GM18519 (cell line): ENCODE results near the gene PPP5C.
"Not testable (repeated sequence)": the region's sequence is repeated elsewhere in the genome, so short reads cannot be mapped to it uniquely, and the experiment has no call there.

Source experiments
- ATAC-seq: cut with Tn5 transposase; IDR thresholded peaks from one replicate; pipeline ENCODE4 v1.9.1; 2021; ENCODE audit warnings: mild to moderate bottlenecking, moderate library complexity; ENCODE audit not compliant: unreplicated experiment, low FRiP score

Gene PPP5C, protein sequence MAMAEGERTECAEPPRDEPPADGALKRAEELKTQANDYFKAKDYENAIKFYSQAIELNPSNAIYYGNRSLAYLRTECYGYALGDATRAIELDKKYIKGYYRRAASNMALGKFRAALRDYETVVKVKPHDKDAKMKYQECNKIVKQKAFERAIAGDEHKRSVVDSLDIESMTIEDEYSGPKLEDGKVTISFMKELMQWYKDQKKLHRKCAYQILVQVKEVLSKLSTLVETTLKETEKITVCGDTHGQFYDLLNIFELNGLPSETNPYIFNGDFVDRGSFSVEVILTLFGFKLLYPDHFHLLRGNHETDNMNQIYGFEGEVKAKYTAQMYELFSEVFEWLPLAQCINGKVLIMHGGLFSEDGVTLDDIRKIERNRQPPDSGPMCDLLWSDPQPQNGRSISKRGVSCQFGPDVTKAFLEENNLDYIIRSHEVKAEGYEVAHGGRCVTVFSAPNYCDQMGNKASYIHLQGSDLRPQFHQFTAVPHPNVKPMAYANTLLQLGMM

DNA sequence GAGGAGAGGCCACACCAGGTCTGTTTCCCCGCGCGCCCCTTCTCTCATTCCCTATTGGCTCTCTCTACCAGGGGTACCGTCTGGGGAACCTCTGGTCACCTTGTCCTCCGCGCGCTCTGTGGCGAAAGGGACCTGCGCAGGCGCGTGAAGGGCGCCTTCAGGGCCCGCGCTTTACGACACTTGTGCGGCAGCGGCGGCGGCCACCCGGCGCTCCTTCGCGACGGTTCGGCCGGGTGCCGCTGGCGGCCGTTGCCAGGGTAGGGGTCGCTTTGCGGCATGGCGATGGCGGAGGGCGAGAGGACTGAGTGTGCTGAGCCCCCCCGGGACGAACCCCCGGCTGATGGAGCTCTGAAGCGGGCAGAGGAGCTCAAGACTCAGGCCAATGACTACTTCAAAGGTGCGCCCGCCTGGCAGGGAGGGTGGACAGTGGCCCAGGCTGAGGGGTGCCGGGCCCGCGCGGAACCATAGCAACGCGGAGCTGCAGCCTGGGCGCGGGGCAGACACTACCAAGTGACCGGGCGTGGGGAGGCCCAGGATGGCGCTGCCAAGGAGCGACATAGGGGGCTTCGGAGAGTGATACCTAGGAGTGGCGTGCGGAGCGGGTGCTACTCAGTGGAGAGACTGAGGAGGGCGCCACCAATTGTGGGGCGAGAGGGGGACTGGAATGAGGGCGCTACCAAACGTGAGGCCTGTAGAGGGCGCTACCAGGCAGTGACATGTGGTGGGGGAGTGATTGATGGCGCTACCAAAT lies at the start of gene PPP5C:
TSS of gene PPP5C (plus strand) at position 267 of the 751 bp plus-strand sequence. CDS start at position 277, 10 bp downstream.
- ATAC-seq, result peak; percentile 38

DNA sequence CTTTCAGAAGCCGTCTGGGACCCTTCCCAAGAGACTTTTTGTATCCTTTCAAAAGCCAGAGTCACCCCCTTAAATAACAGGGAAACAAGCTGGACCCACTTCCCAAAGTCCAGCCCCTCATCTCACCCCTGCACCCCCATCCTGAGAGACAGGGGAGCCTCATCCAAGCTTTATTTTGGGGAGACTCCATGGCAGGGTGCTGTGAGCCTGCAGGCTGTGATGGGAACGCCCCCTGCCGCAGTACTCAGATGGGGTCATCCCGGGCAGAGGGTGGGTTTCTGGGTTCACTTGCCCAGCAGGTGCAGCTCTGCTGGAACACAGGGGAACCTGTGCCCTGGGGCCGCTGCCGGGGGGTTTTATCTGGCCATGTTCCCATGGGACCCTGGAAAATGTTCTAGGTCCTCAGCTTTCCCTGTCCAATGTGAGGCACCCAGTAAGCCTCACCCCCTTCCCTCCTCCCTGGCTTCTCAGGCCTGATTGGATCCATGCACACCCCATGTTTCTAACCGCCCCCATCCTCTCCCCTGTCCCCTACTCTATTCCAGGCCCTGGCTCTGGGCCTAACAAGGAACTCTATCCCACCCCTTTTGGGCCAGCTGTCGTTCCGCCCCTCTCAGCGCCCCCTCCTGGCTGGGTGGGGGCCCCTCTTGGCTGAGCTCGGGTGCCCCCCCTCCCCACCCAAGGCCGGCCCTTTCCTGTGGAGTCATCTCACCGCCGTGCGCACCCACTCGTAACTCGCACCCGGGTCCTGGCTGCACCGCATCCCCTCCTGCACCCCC lies 49.0 kb upstream of the PPP5C start:
- ATAC-seq, result no peak

DNA sequence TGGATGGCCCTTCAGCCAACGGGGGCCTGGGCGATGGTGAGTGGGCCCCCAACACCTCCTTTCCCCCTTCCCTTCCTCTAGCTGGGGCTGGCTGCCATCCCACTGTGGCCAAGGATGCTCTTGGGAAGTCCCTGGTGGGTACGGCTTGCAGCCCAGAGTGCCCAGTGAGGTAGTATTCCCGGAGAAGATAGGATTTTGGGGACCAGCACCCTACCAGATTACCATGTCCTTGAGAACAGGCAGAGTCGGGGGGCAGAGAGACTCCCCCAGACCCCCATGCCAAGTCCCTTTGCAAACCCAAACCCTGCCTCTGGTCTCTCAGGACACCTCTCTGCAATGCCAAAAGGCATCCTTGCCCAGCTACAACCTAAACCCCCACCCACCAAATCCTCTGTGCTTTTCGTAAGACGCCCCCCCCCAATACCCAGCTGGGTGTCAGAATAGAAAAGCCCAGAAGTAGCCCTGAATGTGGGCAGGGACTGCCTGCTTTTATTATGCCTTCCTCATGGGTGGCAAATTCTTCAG lies 48.3 kb upstream of the PPP5C start:
- ATAC-seq, result no peak

DNA sequence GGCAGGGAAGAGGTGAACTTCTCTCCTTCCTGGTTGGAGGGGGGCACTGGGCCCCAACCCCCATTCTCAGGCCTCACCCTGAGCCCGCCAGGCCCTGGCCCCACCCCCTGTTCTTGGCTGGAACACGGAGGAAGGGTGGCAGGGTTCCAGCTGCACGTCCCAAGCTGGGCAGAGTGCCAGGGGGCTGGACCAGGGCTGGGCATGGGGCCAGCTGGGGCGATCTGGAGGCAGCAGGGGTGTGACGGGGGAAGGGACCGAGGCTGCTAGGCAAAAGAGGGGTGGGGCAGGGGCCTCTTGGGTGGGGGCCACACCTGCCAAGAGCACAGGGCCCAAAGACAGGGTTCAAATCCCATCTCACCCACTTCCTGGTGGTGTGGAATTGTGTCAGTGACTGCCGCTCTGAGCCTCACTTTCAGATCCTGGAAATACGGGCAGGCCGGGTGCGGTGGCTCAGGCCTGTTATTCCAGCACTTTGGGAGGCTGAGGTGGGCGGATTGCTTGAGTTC lies 47.8 kb upstream of the PPP5C start:
- ATAC-seq, result no peak

DNA sequence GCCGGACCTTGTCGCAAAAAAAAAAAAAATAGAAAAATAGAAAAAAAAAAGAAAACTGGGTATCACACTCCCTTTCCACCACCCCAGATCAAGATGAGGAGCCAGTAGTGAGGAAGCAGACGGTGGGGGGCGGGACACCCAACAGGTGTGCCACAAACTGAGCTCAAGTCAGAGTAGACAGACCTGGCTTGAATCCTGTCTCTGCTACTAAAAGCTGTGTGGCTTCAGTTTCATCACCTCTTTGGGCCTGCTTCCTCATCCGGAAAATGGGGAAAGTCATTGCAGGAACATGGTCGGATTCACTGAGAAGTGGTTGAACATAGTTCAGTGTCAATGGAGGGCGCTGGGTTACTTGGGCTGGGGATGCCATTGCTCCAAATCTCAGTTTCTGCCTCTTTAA lies 47.2 kb upstream of the PPP5C start:
- ATAC-seq, result no peak

DNA sequence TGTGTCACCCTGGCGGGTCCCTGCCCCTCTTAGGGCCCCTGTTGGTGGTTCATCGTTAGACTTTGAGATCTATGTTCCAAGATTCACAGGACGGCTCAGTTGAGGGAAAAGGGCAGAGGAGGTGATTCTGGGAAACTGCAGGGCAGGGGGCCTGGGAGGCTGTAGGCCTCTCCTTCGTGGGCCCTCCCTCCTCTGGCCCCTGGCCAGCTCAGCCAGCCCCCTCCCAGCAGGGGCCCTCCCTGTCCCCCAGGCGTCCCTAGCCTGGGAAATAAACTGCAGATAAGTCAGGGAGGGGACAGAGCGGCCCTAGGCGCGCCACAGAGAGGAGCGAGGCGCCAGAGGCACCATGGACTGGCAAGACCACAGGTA lies 43.6 kb upstream of the PPP5C start:
- no peak for ATAC-seq

DNA sequence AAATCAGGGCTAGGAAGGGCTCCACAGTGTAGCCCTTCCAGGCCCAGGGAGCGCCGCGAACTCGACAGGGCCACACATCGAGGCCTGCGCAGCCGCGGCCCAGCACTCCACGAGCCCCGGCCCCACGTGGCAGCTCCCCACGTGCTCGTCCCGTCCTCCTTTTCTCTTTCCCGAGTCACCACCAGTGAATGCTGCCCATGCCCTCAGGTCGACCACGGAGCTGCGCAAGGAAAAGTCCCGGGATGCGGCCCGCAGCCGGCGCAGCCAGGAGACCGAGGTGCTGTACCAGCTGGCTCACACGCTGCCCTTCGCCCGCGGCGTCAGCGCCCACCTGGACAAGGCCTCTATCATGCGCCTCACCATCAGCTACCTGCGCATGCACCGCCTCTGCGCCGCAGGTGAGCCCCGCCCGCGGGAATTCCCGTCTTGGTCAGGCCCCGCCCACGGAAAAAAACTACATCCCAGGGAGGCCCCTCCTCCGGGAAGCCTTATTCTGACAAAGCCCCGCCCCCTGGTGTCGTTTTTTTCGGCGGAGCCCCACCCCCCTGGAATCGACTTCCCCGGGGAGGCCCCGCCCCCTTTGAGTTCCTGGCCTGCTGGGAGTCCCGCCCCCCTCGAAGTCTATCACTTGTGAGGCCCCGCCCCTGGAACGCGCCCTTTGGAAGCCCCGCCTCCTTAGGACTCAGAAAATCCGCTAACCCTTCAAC lies 43.0 kb upstream of the PPP5C start:
- no peak for ATAC-seq

DNA sequence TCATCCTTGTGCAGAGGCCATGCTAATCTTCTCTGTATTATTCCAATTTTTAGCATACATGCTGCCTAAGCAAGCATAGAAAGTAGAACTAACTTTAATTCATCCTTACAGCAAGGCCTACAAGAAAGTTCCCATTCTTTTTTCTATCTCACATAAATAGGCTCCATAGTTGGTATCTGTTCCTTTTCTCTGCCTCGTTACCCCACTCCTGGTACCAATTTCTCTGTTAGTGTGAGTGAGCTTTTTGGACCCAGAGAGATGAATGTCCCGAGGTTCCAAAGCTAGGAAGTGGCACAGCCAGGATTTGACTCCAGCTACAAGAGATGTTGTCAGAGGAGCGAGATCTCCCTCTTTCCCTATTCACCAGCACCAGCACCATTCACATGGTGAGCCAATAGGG lies 40.4 kb upstream of the PPP5C start:
- no peak for ATAC-seq

DNA sequence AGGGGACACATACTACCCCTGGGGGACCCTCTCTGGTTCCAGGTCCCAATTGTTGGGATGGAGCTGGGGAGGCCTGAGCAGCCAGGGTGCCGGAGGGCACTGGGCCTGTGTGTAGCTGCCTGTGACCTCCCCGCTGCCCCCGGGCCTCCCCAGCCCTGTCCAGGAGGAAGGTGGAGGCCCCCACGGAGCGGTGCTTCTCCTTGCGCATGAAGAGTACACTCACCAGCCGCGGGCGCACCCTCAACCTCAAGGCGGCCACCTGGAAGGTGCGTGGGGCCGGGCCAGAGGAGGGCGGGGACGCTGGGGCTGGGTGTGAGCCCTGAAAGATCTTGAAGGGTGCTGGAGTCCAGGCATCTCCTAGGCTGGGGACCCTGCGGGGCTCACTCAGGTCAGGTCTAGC lies 38.4 kb upstream of the PPP5C start:
- ATAC-seq, result no peak

DNA sequence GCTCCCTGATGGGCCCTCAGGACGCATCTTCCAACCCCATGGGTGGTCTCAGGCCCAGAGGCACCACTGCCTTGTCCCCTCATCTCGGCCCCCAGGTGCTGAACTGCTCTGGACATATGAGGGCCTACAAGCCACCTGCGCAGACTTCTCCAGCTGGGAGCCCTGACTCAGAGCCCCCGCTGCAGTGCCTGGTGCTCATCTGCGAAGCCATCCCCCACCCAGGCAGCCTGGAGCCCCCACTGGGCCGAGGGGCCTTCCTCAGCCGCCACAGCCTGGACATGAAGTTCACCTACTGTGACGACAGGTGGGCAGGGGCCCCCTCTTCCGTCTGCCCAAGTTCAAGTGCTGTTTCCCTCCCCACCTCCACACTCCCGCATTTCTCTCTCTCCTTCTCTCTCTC lies 37.8 kb upstream of the PPP5C start:
- no peak for ATAC-seq

DNA sequence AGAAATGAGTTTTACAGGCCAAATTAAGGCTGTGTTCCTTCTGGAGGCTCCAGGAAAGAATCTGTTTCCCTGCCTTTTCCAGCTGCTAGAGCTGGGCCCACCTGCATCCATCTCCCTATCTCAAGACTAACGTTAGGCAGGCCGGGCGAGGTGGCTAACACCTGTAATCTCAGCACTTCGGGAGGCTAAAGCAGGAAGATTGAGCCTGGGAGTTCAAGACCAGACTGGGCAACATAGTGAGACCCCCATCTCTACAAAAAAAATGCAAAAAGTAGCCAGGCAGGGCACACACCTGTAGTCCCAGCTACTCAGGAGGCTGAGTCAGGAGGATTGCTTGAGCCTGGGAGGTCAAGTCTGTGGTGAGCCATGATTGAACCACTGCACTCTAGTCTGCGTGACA lies 35.4 kb upstream of the PPP5C start:
- no peak for ATAC-seq

DNA sequence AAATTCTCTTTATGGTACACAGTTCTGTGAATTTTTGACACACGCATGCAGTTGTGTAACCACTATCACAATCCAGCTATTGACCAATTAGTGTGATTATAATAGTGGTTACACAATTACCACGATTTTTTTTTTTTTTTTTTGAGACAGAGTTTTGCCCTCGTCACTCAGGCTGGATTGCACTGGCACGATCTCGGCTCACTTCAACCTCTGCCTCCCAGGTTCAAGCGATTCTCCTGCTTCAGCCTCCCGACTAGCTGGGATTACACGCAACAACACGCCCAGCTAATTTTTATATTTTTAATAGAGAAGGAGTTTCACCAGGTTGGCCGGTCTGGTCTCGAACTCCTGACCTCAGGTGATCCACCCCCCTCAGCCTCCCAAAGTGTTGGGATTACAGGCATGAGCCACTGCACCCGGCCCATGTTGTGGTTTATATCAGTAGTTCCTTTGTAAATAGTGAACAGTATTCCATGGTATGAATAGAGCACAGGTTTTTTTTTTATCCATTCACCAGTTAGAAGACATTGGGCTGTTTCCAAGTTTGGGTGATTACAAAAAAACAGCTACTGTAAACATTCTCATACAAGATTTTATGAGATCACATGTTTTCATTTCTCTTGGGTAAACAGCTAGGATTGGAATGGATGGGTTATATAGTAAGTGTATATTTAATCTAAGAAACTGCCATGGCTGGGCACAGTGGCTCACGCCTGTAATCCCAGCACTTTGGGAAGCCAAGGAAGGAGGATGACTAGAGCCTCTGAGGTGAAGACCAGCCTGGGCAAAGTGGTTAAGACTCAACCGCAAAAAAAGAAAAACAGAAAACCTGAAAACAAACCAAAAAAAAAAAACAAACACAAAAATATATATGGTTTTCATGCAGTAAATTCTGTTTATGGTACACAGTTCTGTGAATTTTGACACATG lies 33.1 kb upstream of the PPP5C start:
- not testable (repeated sequence) for ATAC-seq

DNA sequence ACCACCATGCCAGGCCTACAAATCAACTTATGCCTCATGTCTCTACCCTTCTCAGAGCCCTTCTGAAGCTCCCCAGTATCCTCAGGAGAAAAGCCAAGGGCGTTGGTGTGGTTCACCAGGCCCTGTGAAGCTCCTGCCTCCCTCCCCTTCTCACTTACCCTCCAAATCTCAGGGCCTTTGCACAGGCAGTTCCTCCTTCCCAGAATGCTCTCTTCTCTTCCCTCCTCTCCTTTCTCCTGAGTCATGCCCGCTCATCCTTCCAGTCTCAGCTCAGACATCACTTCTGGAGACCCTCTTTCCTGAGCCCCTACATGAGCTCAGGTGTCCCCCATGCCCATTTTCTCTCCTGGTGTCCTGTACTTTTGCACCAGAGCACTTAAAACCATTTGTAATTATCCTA lies 29.5 kb upstream of the PPP5C start:
- no peak for ATAC-seq

DNA sequence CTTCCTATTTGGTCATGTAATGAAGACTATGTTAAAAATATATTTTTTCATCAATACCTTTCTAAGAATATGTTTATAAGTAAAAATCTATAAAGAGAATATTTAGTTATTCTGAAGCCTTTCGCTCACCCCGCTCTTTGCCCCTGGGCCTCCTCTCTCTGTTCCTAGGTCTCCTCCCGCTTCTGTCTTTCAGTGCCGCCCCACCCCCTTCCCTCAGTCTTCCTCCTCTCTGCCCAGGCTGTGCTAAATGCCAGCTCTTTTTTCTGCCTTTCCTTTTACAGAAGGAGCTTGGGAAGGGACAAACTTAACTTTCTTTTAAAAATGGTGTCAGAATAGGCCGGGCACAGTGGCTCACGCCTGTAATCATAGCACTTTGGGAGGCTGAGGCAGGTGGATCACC lies 27.3 kb upstream of the PPP5C start:
- no peak for ATAC-seq

DNA sequence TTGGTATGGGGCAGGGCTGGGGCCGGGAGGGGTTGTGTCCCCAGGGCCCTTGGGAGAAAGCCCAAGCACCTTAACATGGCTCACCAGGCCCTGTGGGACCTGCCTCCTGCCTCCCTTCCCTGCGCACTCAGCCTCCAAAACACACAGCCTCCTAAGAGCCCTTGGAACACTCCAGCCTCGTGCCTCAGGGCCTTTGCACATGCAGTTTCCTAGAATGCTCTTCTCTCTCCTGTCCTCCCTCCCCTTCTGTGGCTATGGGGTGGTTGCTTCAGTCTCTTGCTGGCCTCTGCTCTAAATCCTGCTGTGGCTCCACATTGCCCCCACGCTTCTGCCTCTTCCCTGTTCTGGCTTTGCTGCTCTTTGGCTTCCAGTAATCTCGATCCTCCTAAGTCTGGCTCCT lies 26.3 kb upstream of the PPP5C start:
- no peak for ATAC-seq

DNA sequence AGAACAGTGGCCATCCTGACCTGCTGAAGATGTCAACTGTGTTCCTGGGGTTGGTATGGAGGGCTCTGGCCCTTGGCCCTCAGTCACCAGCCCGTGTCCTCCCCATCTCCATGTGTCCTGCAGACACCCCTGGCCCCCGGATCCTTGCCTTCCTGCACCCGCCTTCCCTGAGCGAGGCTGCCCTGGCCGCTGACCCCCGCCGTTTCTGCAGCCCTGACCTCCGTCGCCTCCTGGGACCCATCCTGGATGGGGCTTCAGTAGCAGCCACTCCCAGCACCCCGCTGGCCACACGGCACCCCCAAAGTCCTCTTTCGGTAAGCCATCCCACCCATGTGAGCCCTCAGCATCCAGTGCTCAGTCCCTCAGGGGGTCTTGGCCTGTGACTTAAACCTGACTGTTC lies 25.2 kb upstream of the PPP5C start:
- no peak for ATAC-seq

DNA sequence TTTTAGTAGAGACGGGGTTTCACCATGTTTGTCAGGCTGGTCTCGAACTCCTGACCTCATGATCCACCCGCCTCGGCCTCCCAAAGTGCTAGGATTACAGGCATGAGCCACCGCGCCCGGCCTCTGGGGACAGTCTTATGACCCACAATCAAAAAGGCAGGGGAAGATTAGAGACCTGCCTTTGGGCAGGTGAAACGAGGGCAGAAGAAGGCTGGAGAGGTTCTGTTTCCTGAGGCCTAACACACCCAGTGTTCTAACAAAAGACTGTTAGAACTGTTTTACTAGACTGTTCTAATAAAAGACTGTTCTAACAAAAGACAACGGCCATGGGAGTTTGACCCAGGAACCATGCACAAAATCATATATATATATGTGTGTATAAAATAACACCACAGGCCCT lies 23.7 kb upstream of the PPP5C start:
- not testable (repeated sequence) for ATAC-seq

DNA sequence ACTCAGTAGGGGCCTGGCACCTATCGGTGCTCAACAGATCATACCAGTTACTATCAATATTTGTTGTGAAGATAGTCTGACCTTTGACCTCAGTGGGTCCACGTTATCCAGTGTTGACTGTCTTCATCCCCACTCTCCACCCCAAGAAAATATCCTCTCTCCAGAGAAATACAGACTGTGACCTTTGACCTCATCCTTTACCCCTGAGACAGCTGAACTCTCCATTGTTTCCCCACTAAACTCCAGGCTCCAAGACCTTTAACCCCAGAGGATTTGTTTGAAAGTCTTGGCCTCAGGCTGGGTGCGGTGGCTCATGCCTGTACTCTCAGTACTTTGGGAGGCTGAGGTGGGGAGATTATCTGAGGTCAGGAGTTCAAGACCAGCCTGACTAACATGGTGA lies 22.6 kb upstream of the PPP5C start:
- ATAC-seq, result no peak

DNA sequence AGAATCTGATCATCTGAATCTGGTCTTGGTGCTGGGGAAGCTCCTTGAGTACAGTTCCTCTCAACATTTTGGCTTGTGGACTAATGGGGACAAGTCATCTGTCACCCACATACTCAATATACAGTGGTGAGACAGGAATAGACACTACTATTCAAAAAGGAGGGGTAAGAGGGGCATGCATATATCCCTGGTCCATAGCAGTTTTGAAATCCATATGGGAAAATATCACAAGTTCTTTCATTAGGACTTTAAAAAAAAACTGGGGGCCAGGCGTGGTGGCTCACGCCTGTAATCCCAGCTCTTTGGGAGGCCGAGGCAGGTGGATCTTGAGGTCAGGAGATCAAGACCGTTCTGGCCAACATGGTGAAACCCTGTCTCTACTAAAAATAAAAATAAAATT lies 20.3 kb upstream of the PPP5C start:
- no peak for ATAC-seq
